IMR-90 (cell line): Measurements from ENCODE around the gene CA6. TPM values are rescaled to one million over a fixed set of nuclear protein-coding genes. Genes with fewer than 3 reads are reported as not detected.

ENCODE experiments used
- ATAC-seq: fragments of 200-7000 bp; cut with Tn5 transposase; 2 replicates; pipeline ENCODE4 v1.9.1; 2020; ENCODE audit warnings: low read depth, mild to moderate bottlenecking, moderate library complexity
- BruUV-seq: library from RNA; stranded (reverse); fragments of 400-500 nt; replicated peaks from 2 replicates; lab custom pipeline; 2021; lab: Mats Ljungman, UMichigan
- CTCF ChIA-PET: fragments of 300-600 bp; formaldehyde crosslinking; extraction: SDS; loops from one replicate; lab custom pipeline; 2021; ENCODE audit warnings: antibody characterized with exemption; lab: Yijun Ruan, JAX
- POLR2A ChIA-PET: fragments of 300-600 bp; sonication (Branson Sonifier 250); formaldehyde crosslinking; loops from one replicate; lab custom pipeline; 2022; ENCODE audit warnings: antibody characterized with exemption; ENCODE audit not compliant: unreplicated experiment; lab: Charles Lee
- DNase-seq: peaks from one replicate; pipeline ENCODE4 v3.0.0; 2013
- H2AFZ ChIP-seq: replicated peaks from 2 replicates; pipeline ENCODE3; 2013; ENCODE audit warnings: low read length, mild to moderate bottlenecking; ENCODE audit not compliant: poor library complexity
- H2AK5ac ChIP-seq: 2 replicates; pipeline ENCODE4 v1.6.1; 2013; ENCODE audit warnings: low read depth, low read length, inconsistent platforms
- H2AK9ac ChIP-seq: replicated peaks from 2 replicates; pipeline ENCODE3; 2013; ENCODE audit warnings: mild to moderate bottlenecking, low read depth, low read length, moderate library complexity; ENCODE audit not compliant: poor library complexity
- H2BK120ac ChIP-seq: 2 replicates; pipeline ENCODE4 v1.6.1; 2013; ENCODE audit warnings: low read depth, low read length, inconsistent platforms
- H2BK15ac ChIP-seq: 3 replicates; pipeline ENCODE4 v1.6.1; 2013; ENCODE audit warnings: low read depth, low read length, inconsistent platforms
- H2BK20ac ChIP-seq: 2 replicates; pipeline ENCODE4 v1.6.1; 2013; ENCODE audit warnings: low read depth, mild to moderate bottlenecking, inconsistent platforms, low read length, moderate library complexity
- H2BK5ac ChIP-seq: 2 replicates; pipeline ENCODE4 v1.6.1; 2013; ENCODE audit warnings: mild to moderate bottlenecking, low read depth, low read length, inconsistent platforms; ENCODE audit not compliant: poor library complexity, severe bottlenecking
- H3K14ac ChIP-seq: replicated peaks from 2 replicates; pipeline ENCODE4 v1.6.1; 2013; ENCODE audit warnings: low read depth, low read length, inconsistent platforms
- H3K18ac ChIP-seq: 2 replicates; pipeline ENCODE4 v1.6.1; 2013; ENCODE audit warnings: low read depth, low read length, control low read depth
- H3K23ac ChIP-seq: 2 replicates; pipeline ENCODE4 v1.6.1; 2013; ENCODE audit warnings: low read depth, low read length, inconsistent platforms
- H3K27ac ChIP-seq: 2 replicates; pipeline ENCODE4 v1.5.1; 2013; ENCODE audit warnings: mild to moderate bottlenecking, control low read depth, low read length; ENCODE audit not compliant: insufficient read depth
- H3K27me3 ChIP-seq: 2 replicates; pipeline ENCODE4 v1.6.1; 2013; ENCODE audit warnings: low read length; ENCODE audit not compliant: control insufficient read depth, insufficient read depth
- H3K36me3 ChIP-seq: 2 replicates; pipeline ENCODE4 v1.6.1; 2013; ENCODE audit warnings: low read length, mixed read lengths; ENCODE audit not compliant: control insufficient read depth, insufficient read depth
- H3K4ac ChIP-seq: 2 replicates; pipeline ENCODE4 v1.6.1; 2013; ENCODE audit warnings: low read depth, low read length, inconsistent platforms
- H3K4me1 ChIP-seq: 2 replicates; pipeline ENCODE4 v1.6.1; 2013; ENCODE audit warnings: low read length, mixed read lengths; ENCODE audit not compliant: control insufficient read depth, insufficient read depth
- H3K4me2 ChIP-seq: 2 replicates; pipeline ENCODE4 v1.6.1; 2013; ENCODE audit warnings: low read depth, mild to moderate bottlenecking, control low read depth, low read length, moderate library complexity
- H3K4me3 ChIP-seq: 2 replicates; pipeline ENCODE4 v1.5.1; 2013; ENCODE audit warnings: low read depth, mild to moderate bottlenecking, control low read depth, low read length, moderate library complexity; ENCODE audit not compliant: insufficient read depth
- H3K56ac ChIP-seq: 2 replicates; pipeline ENCODE4 v1.6.1; 2013; ENCODE audit warnings: low read length, inconsistent platforms; ENCODE audit not compliant: insufficient read depth; ENCODE audit errors: extremely low read depth
- H3K79me1 ChIP-seq, 2 experiments: 2 replicates each; pipeline ENCODE4 v1.6.1; 2013; ENCODE audit warnings: low read length in 2 of 2, inconsistent platforms in 1 of 2, low read depth in 1 of 2
- H3K9ac ChIP-seq: 2 replicates; pipeline ENCODE4 v1.6.1; 2013; ENCODE audit warnings: low read depth, low read length, control low read depth
- H3K9me1 ChIP-seq: 2 replicates; pipeline ENCODE4 v1.6.1; 2013; ENCODE audit warnings: low read length, inconsistent platforms; ENCODE audit not compliant: insufficient read depth
- H3K9me3 ChIP-seq: 2 replicates; pipeline ENCODE4 v1.6.1; 2013; ENCODE audit warnings: low read length; ENCODE audit not compliant: control insufficient read depth, insufficient read depth
- H4K20me1 ChIP-seq: 2 replicates; pipeline ENCODE4 v1.6.1; 2013; ENCODE audit warnings: low read length, inconsistent platforms; ENCODE audit not compliant: insufficient read depth
- H4K5ac ChIP-seq: 2 replicates; pipeline ENCODE4 v1.6.1; 2013; ENCODE audit warnings: mild to moderate bottlenecking, low read depth, low read length, control low read depth
- H4K8ac ChIP-seq, 2 experiments: 2 replicates each; pipeline ENCODE4 v1.6.1; 2013; ENCODE audit warnings: low read depth in 2 of 2, low read length in 2 of 2, control low read depth in 1 of 2, inconsistent platforms in 1 of 2
- H4K91ac ChIP-seq: 2 replicates; pipeline ENCODE4 v1.6.1; 2013; ENCODE audit warnings: low read depth, low read length, inconsistent platforms; ENCODE audit not compliant: insufficient read depth
- CEBPB ChIP-seq: IDR thresholded peaks from 2 replicates; pipeline ENCODE4 v1.6.1; 2012; ENCODE audit warnings: low read depth, low read length, improper control_type of control experiment
- CHD1 ChIP-seq: IDR thresholded peaks from 2 replicates; pipeline ENCODE4 v1.6.1; 2012; ENCODE audit warnings: low read depth, low read length, improper control_type of control experiment
- MAFK ChIP-seq: IDR thresholded peaks from 2 replicates; pipeline ENCODE4 v1.6.1; 2012; ENCODE audit warnings: low read depth, low read length, improper control_type of control experiment
- USF2 ChIP-seq: fragments of 150-350 bp; IDR thresholded peaks from 2 replicates; pipeline ENCODE4 v1.6.1; 2017; ENCODE audit warnings: mild to moderate bottlenecking, antibody characterized with exemption, low read length, low read depth
- WGBS, 2 experiments: methylation state at CpG; one replicate each; pipeline versions ENCODE4 v1.1.5 to v1.1.7; 2013; ENCODE audit warnings: missing lambda C conversion rate in 2 of 2; ENCODE audit not compliant: insufficient read length in 1 of 2; ENCODE audit errors: extremely low coverage in 2 of 2; 5-methylcytosine and 5-hydroxymethylcytosine counted together
- dilution Hi-C: fragments of 300-500 bp; cut with HindIII; formaldehyde crosslinking; loops from one replicate; pipeline ENCODE4 v1.14.3; 2018; ENCODE audit warnings: low sequenced_read_pairs; ENCODE audit not compliant: unreplicated experiment
- in situ Hi-C: fragments of 300-500 bp; cut with MboI; formaldehyde crosslinking; loops from 3 replicates; pipeline ENCODE4 v1.14.3; 2019; ENCODE audit warnings: low sequenced_read_pairs, inconsistent platforms, mixed read lengths
- intact Hi-C: fragments of 100-400 bp; cut with micrococcal nuclease; formaldehyde crosslinking; loops from 2 replicates; pipeline ENCODE4 v1.10.0; 2022
- polyA plus RNA-seq, 3 experiments: library from polyadenylated mRNA; depleted of rRNA; stranded (reverse); fragments of >200 nt; gene quantifications; 2 replicates each; pipeline ENCODE4 v1.2.3, GENCODE V29; 2012; ENCODE audit warnings: low replicate concordance in 1 of 3
- total RNA-seq: library from RNA; depleted of rRNA; stranded (reverse); fragments of >200 nt; gene quantifications from 2 replicates; pipeline ENCODE4 v1.2.3, GENCODE V29; 2012

The CA6 gene
- total and polyA plus RNA-seq, 2 of the 4 experiments (the other 2 are of a cell fraction) = not detected

GRCh38 chr1:8939362-8939995, 6.2 kb upstream of the CA6 start:
- H3K4ac ChIP-seq = no peak overlapping the region
- no peak overlapping the region for H2AFZ ChIP-seq
- H3K27ac ChIP-seq = no peak overlapping the region
- dilution Hi-C loops (no loop called here), in situ Hi-C loops (no loop called here), intact Hi-C loops (no loop called here)
- no peak overlapping the region for H2BK120ac ChIP-seq
- no peak overlapping the region for H2AK9ac ChIP-seq
- no peak overlapping the region for H4K91ac ChIP-seq
- no peak overlapping the region for H3K23ac ChIP-seq
- H3K79me1 ChIP-seq = no peaks in the 10 kb centered on the region
- ATAC-seq (no peak), DNase-seq (peak; percentile 42)
- no peak overlapping the region for H3K18ac ChIP-seq
- no peaks in the 10 kb centered on the region for H3K27me3 ChIP-seq
- H4K5ac ChIP-seq = no peak overlapping the region
- H3K36me3 ChIP-seq = no peaks in the 10 kb centered on the region
- no peak overlapping the region for H3K56ac ChIP-seq
- no peak overlapping the region for H2AK5ac ChIP-seq
- H4K20me1 ChIP-seq = no peaks in the 10 kb centered on the region
- no peak overlapping the region for H3K9ac ChIP-seq
- no peak overlapping the region for H3K4me3 ChIP-seq
- TF ChIP-seq USF2 = no peak
- TF ChIP-seq CEBPB = peak; percentile 57; the same call in 1 of the 2 replicates
- TF ChIP-seq CHD1 = no peak
- TF ChIP-seq MAFK = no peak
- H2BK20ac ChIP-seq = no peak overlapping the region
- no peaks in the 10 kb centered on the region for H3K4me1 ChIP-seq
- H3K9me1 ChIP-seq = no peaks in the 10 kb centered on the region
- POLR2A ChIA-PET = no interaction called here
- H2BK15ac ChIP-seq = no peak overlapping the region
- H2BK5ac ChIP-seq = no peak overlapping the region
- no TSS peak for BruUV-seq
- peaks cover 5% of the 10 kb centered on the region for H3K9me3 ChIP-seq
- CTCF ChIA-PET = interaction anchor here (1.0 kb wide), 1 partner anchor 65 kb away, joined by 3 read pairs; no protein-coding TSS in a partner anchor
- no CpG with 5 or more reads among the region's 6 CpGs for WGBS, 2 experiments
- no peak overlapping the region for H4K8ac ChIP-seq
- H3K4me2 ChIP-seq = no peak overlapping the region
- no peak overlapping the region for H3K14ac ChIP-seq
